ENCODE results near the gene LANCL2.

LANCL2 gene

DNA sequence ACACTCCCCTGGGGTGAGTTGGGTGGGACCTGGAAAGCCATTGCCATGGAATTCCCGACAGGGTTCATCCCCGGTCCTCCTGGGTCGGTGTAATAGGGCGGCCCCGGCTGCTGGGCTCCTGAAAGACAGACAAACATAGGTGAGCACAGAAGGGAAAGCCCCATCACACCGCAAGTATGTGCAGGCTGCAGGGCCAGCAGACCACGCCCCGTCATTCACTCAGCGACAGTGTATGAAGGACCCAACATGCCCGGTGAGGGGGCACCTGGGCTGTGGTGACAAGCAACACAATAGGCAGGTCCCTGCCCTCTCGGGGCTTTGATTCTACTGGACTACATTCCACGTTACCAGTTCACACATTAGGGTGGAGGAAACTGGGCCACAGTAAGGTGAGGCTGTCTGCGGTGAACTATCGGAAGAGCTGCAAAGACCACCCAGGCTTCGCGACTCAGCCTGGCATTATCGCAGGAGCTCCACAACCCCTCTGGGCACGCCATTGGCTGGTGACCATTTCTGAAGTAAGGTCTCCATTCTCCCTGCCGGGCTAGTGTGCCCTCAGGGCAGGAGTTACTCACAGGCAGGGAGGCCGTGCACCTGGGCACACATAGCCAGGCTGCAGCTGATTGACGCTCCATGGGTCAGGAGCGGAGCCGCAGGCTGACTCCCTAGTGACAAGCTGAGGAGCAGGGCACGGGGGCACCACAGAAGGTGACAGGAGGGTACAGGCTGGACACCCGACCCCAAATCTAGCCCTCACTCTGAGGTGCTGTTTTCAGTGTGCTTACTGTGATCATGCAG is 108.0 kb downstream of the LANCL2 start:
- no peak for DNase-seq

DNA sequence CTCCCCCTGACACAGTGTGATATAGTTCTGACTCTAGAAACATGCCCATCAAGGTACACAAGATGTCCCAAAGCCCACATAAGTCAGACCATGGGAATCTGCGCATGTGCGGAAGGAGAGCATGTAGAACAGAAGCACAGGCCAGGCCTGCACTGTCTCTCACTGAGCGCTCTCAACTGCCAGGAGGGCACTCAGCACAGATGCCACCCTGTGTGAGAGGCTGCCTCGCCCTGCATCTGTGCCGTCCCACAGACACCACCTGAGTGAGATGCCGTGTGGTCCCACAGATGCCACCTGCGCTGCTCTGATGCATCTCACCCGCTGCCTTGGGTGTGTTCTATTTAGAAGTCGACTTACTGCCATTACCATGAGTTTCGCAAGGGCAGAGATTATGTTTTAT is 108.8 kb downstream of the LANCL2 start:
- DNase-seq: no peak

DNA sequence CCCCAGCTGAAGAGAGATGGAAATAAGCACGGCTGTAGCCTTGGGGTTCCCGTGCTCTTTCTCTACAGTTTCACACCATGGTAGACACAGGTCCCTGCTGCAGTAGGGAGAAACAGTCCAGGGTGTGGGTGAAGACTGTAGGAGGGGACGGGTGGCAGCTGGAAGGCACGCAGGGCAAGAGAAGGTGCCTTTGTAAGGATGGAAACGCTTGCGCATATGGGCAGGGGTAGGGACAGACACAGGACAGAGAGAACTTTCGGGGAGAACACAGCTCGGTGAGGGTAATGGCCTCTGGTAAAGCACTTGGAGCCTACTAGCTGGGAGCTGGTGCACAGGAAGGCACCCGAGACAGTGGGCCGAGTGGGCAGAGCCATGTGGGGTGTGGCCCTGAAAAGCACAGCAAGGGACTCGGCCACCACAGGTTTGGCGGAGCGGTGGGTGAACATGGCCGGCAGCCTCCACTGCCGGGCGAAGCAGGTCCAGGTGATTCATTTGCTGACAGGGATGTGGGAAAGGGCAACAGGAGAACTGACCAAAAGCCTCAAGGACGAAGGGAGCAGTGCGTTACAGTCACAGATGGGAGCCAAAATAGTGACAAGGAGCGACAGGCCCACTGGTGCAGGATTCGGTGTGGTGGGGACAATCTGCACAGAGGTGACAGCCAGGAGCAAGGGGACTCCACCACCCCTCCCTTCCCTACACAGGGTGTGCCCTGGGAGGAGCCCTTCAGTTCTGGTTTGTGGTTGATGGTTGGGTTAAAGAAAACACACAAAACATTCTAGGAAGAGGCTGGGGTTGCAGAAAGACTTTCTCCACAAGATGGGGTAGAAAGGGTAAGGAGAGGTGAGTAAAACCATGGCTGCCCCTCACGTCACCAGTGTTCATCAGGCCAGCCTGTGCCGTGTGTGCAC is 110.1 kb downstream of the LANCL2 start:
- DNase-seq: no peak

DNA sequence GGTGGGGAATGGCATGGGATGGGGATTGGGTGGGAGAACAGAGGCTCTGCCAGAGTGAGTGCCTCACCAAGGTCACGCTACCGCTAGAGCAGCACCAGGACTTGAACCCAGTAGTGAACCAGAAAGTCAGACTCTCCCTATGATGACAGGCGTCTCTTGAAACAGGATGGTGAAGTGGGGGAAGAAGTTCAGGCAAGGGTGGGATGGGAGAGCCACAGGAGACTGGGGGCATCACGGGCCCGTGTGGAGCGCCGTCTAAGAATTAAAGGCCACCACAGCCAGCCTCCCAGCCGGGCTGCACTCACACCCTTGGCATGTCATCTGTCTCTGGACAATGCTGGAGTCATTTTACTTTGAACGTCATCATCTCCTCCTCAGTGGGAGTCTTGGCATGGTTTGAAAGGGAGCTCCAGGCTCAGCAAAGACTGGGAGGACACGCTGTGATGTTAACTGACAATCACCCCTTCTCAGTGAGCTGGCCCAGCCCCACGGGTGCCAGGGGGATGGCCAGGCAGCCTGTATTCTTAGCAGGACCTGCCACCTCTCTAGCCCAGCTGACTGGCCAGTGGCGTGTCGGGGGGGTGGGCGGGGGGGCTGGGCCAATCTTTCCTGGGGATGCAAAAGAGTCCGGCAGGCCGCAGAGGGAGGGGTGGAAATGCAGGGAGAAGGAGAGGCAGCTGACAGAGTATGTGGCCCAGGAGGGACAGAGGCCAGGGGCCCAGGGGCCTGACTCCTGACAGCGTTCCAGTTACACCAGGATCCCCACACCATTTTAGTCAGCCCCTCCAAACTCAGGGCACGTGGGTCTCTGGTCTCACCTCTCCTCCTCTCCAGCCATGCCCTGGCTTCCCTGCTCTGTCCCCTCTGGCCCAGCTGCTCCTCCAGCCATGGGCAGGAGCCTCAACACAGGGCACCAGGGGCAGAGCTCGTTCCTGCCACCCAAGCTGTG is 111.0 kb downstream of the LANCL2 start:
- DNase-seq: peak; percentile 79

DNA sequence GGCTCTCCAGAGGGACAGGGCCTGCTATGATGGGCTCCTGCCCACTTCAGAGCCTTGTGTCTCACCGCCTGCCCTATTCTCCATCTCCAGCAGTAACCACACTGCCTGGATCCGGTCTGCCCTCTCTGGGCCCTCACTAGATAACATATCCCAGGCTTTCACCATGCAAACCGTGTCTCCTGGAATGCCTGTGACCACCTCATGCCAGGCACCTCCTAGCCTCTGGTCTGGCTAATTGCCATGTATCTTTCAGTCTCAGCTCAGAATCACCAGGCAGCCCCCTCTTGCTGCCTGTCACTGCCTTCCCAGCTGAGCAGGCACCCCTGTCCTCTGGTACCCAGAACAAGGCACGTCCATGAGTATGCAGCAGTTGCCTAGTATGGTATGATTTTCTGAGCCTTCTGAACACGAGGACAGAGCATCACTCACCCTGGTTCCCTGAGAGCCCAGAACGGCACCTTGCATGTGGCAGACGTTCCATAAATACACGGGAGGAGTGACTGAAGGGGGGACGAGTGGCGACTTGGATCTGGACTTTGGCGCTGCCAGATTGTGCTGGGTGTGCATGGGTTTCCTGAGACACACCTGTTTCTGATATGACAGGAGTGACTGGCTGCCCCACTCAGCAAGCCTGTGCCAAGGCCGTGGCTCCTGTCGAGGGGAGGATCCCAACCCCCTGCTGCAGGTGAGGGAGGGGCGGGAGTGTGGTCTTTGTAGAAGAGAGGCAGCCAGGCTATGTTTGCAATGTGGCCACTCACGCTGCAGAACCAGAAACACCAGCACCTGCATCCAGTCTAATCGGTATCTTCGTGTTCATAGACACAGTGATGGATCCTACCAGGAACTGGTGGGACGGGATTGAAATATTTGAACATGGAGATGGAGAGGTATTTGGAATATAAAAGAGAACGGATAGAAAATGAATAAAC is 112.0 kb downstream of the LANCL2 start:
- no peak for DNase-seq

DNA sequence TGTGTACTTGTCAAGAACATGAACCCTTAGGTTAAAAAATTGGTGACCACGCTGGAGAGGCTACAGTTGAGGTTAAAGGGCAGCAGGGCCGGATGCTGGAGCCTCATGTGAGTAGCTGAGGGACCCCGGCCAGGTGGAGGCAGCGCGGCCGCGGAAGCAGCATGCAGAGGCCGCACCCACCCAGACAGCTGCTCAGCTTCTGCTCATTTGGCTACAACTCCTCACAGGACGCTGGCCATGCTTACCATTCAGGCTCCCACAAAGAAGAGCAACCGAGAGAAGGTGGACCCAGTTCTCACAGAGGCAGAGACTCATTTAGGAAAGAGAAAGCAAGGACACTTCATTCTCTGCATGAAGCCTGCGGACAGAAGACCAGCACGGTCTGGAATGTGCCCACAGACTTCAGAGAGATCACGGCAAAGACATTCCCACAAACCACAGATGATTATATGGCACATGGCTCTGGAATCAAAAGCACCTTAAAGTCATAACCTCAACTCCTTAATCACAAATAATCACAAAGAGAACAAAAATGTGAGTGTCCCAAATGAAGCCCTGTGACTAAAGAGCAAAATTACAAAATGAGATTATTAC is 112.7 kb downstream of the LANCL2 start:
- peak; percentile 93 for DNase-seq

DNA sequence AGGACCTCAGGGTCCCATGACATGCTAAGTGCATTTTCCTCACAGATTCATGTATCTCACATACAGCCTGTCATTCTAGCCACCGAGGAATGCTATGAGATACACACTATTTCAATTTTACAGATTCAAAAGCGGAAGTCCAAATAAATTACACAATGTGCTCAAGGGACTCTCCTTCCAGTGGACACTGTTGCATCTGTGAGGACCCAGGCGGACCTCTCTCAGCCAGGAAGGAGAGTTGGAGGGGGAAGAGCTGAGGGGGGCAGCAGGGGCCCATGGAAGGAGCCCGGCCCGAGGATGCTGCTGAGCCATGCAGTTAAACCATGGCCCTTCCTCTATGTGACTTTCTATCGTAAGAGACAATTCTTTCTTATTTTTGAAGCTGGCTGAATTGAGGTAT is 113.6 kb downstream of the LANCL2 start:
- DNase-seq: no peak

DNA sequence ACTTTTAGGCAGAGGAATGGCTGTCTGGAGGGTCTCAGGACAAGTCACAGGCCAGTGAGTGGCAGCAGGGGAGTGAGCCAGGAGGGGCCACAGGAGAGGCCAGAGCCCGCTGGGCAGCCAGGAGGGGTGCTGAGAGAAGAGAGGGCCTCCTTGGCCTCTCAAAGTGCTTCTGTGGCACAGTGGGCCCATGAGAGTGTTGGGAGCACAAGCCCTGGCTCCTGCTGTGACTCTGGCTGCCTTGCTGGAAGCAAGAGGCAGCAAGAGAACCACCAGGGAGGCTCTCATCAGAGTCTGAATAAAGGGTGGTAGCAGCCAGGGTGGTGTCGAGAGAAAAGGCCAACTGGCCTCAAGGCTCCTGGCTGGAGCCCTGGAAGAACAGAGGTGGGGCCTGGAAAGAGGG is 116.0 kb downstream of the LANCL2 start:
- no peak for DNase-seq

DNA sequence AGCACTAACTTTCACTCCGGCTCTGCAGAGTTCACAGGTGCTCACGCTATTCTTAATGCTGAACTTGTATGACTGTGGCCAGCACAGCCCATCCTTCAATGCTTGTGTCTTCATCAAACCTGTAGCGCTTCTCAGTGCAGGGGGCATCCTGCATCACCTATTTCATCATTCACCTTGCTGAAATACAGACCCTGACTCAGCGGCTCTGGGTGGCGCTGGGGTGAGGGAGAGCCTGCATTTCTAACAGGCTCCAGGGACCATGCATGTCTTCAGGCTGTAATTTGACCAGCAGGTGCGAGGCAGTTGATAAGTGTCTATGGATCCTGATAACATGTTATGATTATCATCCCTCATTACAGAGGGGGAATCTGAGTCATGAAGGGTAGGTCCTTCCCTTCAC is 117.9 kb downstream of the LANCL2 start:
- DNase-seq: no peak

Data from fibroblast of skin of right biceps (primary cell).